Ovary (tissue), 3 donors: Measurements from ENCODE around the gene LGALS12.

ENCODE experiments used
- CTCF ChIP-seq, 3 donors: fragments of 450-650 bp in 2 of 3; fragments of 200-600 bp in 1 of 3; IDR thresholded peaks; one replicate each; pipeline versions ENCODE4 v1.5.1 to v1.8.0; 2016 to 2022; ENCODE audit warnings: antibody characterized with exemption in 3 of 3, mild to moderate bottlenecking in 1 of 3
- POLR2A ChIP-seq: fragments of 450-650 bp; IDR thresholded peaks from one replicate; pipeline ENCODE4 v1.6.1; 2017; ENCODE audit warnings: antibody characterized with exemption, mild to moderate bottlenecking, moderate library complexity
- donor health status: DM: no; HTN: no; CAD: no.

GRCh38 chr11:63549411-63549810 lies 43.5 kb downstream of the LGALS12 start:
- TF ChIP-seq CTCF (IDR thresholded peaks at IDR 0.05), result no peak
- no peak for TF ChIP-seq POLR2A
